Esophagus squamous epithelium (tissue), 4 donors: ENCODE results near the gene MYO1H.

ENCODE experiments used
- POLR2A ChIP-seq, 4 donors: fragments of 450-650 bp; IDR thresholded peaks; one replicate each; pipeline ENCODE4 v1.6.1; 2017; ENCODE audit warnings: antibody characterized with exemption in 4 of 4, mild to moderate bottlenecking in 4 of 4, moderate library complexity in 3 of 4
- TF ChIP-seq, protein P1 (sequence below), 6 experiments: fragments of 450-650 bp in 4 of 6; fragments of 200-600 bp in 2 of 6; sonication (generic) in 2 of 6; IDR thresholded peaks; one replicate each; pipeline ENCODE4 v1.5.1; 2016 to 2019; ENCODE audit warnings: antibody characterized with exemption in 6 of 6, mild to moderate bottlenecking in 4 of 6, moderate library complexity in 4 of 6

DNA sequence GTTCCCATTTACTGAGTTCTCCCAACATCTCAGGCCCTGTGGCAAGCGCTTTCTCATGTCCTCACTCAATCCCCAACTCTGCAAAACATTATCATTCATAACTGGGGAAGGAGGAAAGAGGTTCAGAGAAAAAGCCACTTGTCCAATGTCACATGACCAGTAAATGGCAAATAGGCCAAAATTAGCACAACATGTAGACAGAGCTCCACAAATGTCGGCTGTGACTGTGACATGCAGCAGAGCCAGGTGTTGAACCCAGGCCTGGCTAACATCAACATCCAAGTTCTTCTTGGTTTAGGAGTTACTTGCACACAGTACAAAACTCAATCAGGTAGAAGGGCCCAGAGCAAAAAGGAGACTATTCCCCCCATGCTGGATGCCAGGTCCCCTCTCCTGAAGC is 118.6 kb downstream of the MYO1H start:
- TF ChIP-seq POLR2A (IDR thresholded peaks at IDR 0.05) = no peak
- TF ChIP-seq, protein P1, sequence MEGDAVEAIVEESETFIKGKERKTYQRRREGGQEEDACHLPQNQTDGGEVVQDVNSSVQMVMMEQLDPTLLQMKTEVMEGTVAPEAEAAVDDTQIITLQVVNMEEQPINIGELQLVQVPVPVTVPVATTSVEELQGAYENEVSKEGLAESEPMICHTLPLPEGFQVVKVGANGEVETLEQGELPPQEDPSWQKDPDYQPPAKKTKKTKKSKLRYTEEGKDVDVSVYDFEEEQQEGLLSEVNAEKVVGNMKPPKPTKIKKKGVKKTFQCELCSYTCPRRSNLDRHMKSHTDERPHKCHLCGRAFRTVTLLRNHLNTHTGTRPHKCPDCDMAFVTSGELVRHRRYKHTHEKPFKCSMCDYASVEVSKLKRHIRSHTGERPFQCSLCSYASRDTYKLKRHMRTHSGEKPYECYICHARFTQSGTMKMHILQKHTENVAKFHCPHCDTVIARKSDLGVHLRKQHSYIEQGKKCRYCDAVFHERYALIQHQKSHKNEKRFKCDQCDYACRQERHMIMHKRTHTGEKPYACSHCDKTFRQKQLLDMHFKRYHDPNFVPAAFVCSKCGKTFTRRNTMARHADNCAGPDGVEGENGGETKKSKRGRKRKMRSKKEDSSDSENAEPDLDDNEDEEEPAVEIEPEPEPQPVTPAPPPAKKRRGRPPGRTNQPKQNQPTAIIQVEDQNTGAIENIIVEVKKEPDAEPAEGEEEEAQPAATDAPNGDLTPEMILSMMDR (IDR thresholded peaks at IDR 0.05) = no peak
